ENCODE data around the gene CDC42BPB. TPM values are rescaled to one million over a fixed set of nuclear protein-coding genes. Genes with fewer than 3 reads are reported as not detected.

CDC42BPB gene
- total RNA-seq, 1 experiment from 2014 or later: 82.7 TPM

GRCh38 chr14:102964152-102964730 lies 93.1 kb downstream of the CDC42BPB start:
- Mint-ChIP-seq H3K4me1 (ENCODE audit: insufficient read depth, unreplicated experiment) (no peaks in the 10 kb centered on the region), H3K27ac (ENCODE audit: low read depth, unreplicated experiment) (no peak overlapping the region), H3K36me3 (ENCODE audit: insufficient read depth, unreplicated experiment) (peaks cover 97% of the 10 kb centered on the region), H3K4me3 (ENCODE audit: unreplicated experiment) (no peak overlapping the region), H3K27me3 (ENCODE audit: insufficient read depth, unreplicated experiment) (no peaks in the 10 kb centered on the region), H3K9me3 (ENCODE audit: unreplicated experiment) (no peaks in the 10 kb centered on the region)
- no peak for TF ChIP-seq CTCF (IDR thresholded peaks at IDR 0.05; ENCODE audit: unreplicated experiment)
- no TSS peak for BruUV-seq (replicated peaks)
- intact Hi-C loops (cut with micrococcal nuclease): no loop called here
- ChIA-PET POLR2A (no interaction called here), CTCF (interaction anchor here (0.8 kb wide), 1 partner anchor 192 kb away, joined by 6 read pairs; no protein-coding TSS in a partner anchor)
- DNase-seq (ENCODE audit: unreplicated experiment): no peak

GRCh38 chr14:102962111-102962627 lies 95.2 kb downstream of the CDC42BPB start:
- CTCF ChIA-PET: no interaction called here
- no peaks in the 10 kb centered on the region for H3K4me1 Mint-ChIP-seq (ENCODE audit: insufficient read depth, unreplicated experiment)
- TF ChIP-seq CTCF (IDR thresholded peaks at IDR 0.05; ENCODE audit: unreplicated experiment): no peak
- H3K27ac Mint-ChIP-seq (ENCODE audit: low read depth, unreplicated experiment): no peak overlapping the region
- DNase-seq (ENCODE audit: unreplicated experiment): no peak
- no TSS peak for BruUV-seq (replicated peaks)
- intact Hi-C loops (cut with micrococcal nuclease): no loop called here
- POLR2A ChIA-PET: no interaction called here
- H3K4me3 Mint-ChIP-seq (ENCODE audit: unreplicated experiment): no peak overlapping the region
- H3K36me3 Mint-ChIP-seq (ENCODE audit: insufficient read depth, unreplicated experiment): peaks cover 97% of the 10 kb centered on the region
- no peaks in the 10 kb centered on the region for H3K27me3 Mint-ChIP-seq (ENCODE audit: insufficient read depth, unreplicated experiment)
- H3K9me3 Mint-ChIP-seq (ENCODE audit: unreplicated experiment): no peaks in the 10 kb centered on the region

- no peak for DNase-seq (ENCODE audit: unreplicated experiment)
- intact Hi-C loops (cut with micrococcal nuclease): no loop called here
- CTCF ChIA-PET: interaction anchor here (0.6 kb wide), 1 partner anchor 409 kb away, joined by 3 read pairs; no protein-coding TSS in a partner anchor
Observed at GRCh38 chr14:102958461-102958860, 98.9 kb downstream of the CDC42BPB start.

GRCh38 chr14:102957222-102957621 lies 100.1 kb downstream of the CDC42BPB start:
- Mint-ChIP-seq H3K36me3 (ENCODE audit: insufficient read depth, unreplicated experiment) (peaks cover 93% of the 10 kb centered on the region), H3K4me1 (ENCODE audit: insufficient read depth, unreplicated experiment) (no peaks in the 10 kb centered on the region), H3K9me3 (ENCODE audit: unreplicated experiment) (no peaks in the 10 kb centered on the region), H3K27me3 (ENCODE audit: insufficient read depth, unreplicated experiment) (no peaks in the 10 kb centered on the region), H3K27ac (ENCODE audit: low read depth, unreplicated experiment) (no peak overlapping the region), H3K4me3 (ENCODE audit: unreplicated experiment) (no peak overlapping the region)
- ChIA-PET POLR2A (interaction anchor here (0.6 kb wide), 1 partner anchor 37 kb away, joined by 3 read pairs; no protein-coding TSS in a partner anchor), CTCF (no interaction called here)
- no peak for DNase-seq (ENCODE audit: unreplicated experiment)
- no peak for TF ChIP-seq CTCF (IDR thresholded peaks at IDR 0.05; ENCODE audit: unreplicated experiment)
- intact Hi-C loops (cut with micrococcal nuclease): no loop called here
- no TSS peak for BruUV-seq (replicated peaks)

More at GRCh38 chr14:102958461-102958860, 98.9 kb downstream of the CDC42BPB start:
- no TSS peak for BruUV-seq (replicated peaks)
- no peaks in the 10 kb centered on the region for H3K9me3 Mint-ChIP-seq (ENCODE audit: unreplicated experiment)
- H3K4me3 Mint-ChIP-seq (ENCODE audit: unreplicated experiment): no peak overlapping the region
- no peak overlapping the region for H3K27ac Mint-ChIP-seq (ENCODE audit: low read depth, unreplicated experiment)
- no peak for TF ChIP-seq CTCF (IDR thresholded peaks at IDR 0.05; ENCODE audit: unreplicated experiment)
- no peaks in the 10 kb centered on the region for H3K4me1 Mint-ChIP-seq (ENCODE audit: insufficient read depth, unreplicated experiment)
- H3K36me3 Mint-ChIP-seq (ENCODE audit: insufficient read depth, unreplicated experiment): peaks cover 93% of the 10 kb centered on the region
- H3K27me3 Mint-ChIP-seq (ENCODE audit: insufficient read depth, unreplicated experiment): no peaks in the 10 kb centered on the region
- POLR2A ChIA-PET: no interaction called here

Measured in MCF 10A (cell line).